Measurements from ENCODE around the gene TMPRSS3.

Gene TMPRSS3

DNA sequence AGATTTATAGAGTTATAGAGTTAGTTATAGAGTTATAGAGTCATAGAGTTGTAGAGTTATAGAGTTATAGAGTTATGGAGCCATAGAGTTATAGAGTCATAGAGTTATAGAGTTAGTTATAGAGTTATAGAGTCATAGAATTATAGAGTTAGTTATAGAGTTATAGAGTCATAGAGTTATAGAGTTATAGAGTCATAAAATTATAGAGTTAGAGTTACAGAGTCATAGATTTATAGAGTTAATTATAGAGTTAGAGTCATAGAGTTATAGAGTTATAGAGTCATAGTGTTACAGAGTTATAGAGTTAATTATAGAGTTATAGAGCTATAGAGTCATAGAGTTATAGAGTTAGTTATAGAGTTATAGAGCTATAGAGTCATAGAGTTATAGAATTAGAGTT lies 40.0 kb upstream of the TMPRSS3 start:
- peaks cover 83% of the 10 kb centered on the region for H3K36me3 Mint-ChIP-seq (ENCODE audit: insufficient read depth)
- no peak for ATAC-seq (replicated peaks)

DNA sequence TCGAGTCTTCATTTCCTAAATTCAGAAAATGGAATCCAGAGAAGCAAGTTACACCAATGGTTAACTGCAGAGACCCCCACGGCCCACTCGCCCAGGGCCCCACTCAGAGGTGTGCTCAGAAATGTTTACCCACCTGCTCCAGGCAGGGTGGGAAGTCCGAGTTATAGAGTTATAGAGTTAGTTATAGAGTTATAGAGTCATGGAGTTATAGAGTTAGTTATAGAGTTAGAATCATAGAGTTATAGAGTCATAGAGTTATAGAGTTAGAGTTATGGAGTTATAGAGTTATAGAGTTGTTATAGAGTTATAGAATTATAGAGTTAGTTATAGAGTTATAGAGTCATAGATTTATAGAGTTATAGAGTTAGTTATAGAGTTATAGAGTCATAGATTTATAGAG lies 39.5 kb upstream of the TMPRSS3 start:
- no peak for DNase-seq
- H3K4me3 Mint-ChIP-seq: no peak overlapping the region
- H3K9me3 Mint-ChIP-seq: no peaks in the 10 kb centered on the region
- no peaks in the 10 kb centered on the region for H3K27me3 Mint-ChIP-seq
- peaks cover 39 to 44% of the 10 kb centered on the region in 2 donors for H3K4me1 Mint-ChIP-seq (ENCODE audit: low read depth in 2 of 2)
- peak overlapping the region in 1 of 2 donors; percentile 81 for H3K27ac Mint-ChIP-seq
- H3K36me3 Mint-ChIP-seq (ENCODE audit: insufficient read depth): peaks cover 79% of the 10 kb centered on the region
- ATAC-seq (replicated peaks): no peak

More for the DNA sequence above, 40.0 kb upstream of the TMPRSS3 start:
- Mint-ChIP-seq H3K4me3 (no peak overlapping the region), H3K27ac (peak overlapping the region in 1 of 2 donors; percentile 81), H3K4me1 (ENCODE audit: low read depth in 2 of 2) (peaks cover 40 to 48% of the 10 kb centered on the region in 2 donors), H3K9me3 (no peaks in the 10 kb centered on the region), H3K27me3 (no peaks in the 10 kb centered on the region)
- DNase-seq: no peak

DNA sequence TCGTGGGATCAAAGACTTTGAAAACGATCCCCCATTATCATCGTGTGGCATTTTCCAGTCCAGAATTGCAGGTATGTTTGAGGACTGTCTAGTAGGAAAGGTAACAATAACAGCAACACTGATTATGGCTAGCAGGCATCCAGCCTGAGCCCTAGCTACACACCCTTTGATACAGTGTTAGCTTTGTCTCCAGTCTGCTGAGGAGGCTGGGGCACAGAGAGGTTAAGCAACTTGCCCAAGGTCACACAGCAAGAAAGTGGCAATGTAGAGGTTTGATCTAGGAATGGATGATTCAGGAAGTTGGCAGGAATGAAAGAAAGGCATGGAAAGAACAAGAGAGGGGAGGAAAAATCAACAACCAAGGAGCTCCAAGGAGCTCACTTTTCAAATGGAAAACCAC lies 39.0 kb upstream of the TMPRSS3 start:
- no peaks in the 10 kb centered on the region for H3K27me3 Mint-ChIP-seq
- ATAC-seq (replicated peaks) (no peak), DNase-seq (no peak)
- H3K27ac Mint-ChIP-seq: peak overlapping the region; percentile 42 to 81
- H3K4me3 Mint-ChIP-seq: no peak overlapping the region
- H3K36me3 Mint-ChIP-seq (ENCODE audit: insufficient read depth): peaks cover 76% of the 10 kb centered on the region
- H3K9me3 Mint-ChIP-seq: no peaks in the 10 kb centered on the region
- peaks cover 35 to 40% of the 10 kb centered on the region in 2 donors for H3K4me1 Mint-ChIP-seq (ENCODE audit: low read depth in 2 of 2)

DNA sequence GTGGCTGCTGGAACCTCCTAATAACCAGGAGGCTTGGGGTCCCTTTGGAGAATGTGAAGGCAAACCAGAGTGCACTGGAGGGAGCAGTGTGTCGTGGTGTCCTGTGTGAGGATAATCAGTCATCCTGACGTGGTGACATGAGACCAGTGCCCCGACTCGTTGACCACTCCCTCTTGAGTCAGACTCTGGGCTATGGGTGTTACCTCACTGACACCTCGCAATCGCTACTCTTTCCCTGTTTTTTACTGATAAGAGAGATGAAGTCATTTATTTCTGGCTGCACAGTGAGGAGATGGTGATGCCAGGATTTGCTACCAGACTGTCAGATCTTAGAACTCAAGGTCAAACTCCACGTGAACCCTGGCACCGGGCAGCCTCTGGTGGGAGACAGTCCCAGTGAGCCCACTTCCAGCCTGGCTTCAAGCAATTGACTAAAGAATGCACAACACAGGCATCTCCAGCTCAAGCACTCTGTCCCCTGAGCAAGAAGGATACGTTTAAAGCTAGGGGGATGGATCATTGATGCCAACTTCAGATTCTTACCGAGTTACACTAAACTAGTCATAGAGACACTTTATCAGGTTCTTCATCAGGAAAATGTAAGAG lies 38.2 kb upstream of the TMPRSS3 start:
- H3K36me3 Mint-ChIP-seq (ENCODE audit: insufficient read depth): peaks cover 70% of the 10 kb centered on the region
- H3K27ac Mint-ChIP-seq: peak overlapping the region; percentile 42 to 81
- ATAC-seq (replicated peaks): no peak

DNA sequence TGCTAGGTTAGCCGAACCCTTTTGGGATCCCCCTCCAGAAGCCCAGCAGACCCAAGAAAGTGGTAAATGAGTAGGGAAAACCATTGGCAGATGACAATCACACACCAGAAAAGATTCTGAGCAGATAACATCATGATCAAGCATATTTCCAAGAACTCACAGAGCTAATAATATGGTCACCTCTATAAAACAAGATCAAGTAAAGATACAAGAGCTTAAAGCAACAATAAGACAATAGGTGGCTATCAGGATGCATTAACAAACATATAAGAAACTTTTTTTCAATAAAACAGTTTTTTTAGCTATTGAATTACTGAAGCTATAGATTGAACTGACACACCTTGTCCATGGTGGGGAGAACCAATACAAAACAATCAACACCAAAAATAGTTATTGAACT lies 36.8 kb upstream of the TMPRSS3 start:
- Mint-ChIP-seq H3K9me3 (no peaks in the 10 kb centered on the region), H3K36me3 (ENCODE audit: insufficient read depth) (peaks cover 62% of the 10 kb centered on the region), H3K27me3 (no peaks in the 10 kb centered on the region), H3K4me1 (ENCODE audit: low read depth in 2 of 2) (peaks cover 17 to 20% of the 10 kb centered on the region in 2 donors), H3K4me3 (no peak overlapping the region), H3K27ac (peak overlapping the region; percentile 42 to 86)
- ATAC-seq (replicated peaks): no peak
- no peak for DNase-seq

More for the DNA sequence above, 38.2 kb upstream of the TMPRSS3 start:
- H3K9me3 Mint-ChIP-seq: no peaks in the 10 kb centered on the region
- peaks cover 27 to 32% of the 10 kb centered on the region in 2 donors for H3K4me1 Mint-ChIP-seq (ENCODE audit: low read depth in 2 of 2)
- H3K4me3 Mint-ChIP-seq: no peak overlapping the region
- no peak for DNase-seq
- no peaks in the 10 kb centered on the region for H3K27me3 Mint-ChIP-seq

DNA sequence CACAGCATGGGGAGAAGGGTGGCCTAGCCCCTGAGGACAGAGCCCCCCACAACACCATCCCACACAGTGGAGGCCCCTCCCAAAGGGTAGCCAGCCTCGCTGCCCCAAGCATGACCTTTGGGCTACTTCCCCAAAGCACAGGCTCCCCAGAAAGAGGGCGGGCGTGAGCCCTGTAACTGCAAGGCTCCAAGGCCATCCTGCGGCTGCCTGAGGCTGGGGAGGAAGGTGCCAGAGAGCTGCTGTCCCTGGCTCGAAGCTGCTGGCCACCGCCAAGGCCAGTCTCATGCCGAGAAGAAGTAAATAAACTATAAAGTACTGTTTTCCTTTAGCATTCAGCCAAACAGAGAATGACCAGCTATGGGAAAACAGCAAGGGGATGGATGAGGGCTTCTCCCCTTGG lies 35.3 kb upstream of the TMPRSS3 start:
- Mint-ChIP-seq H3K9me3 (no peaks in the 10 kb centered on the region), H3K4me3 (no peak overlapping the region), H3K4me1 (ENCODE audit: low read depth in 2 of 2) (peaks cover 27 to 30% of the 10 kb centered on the region in 2 donors), H3K27ac (peak overlapping the region in 1 of 2 donors; percentile 49), H3K27me3 (no peaks in the 10 kb centered on the region), H3K36me3 (ENCODE audit: insufficient read depth) (peaks cover 60% of the 10 kb centered on the region)
- no peak for DNase-seq
- ATAC-seq (replicated peaks): no peak

DNA sequence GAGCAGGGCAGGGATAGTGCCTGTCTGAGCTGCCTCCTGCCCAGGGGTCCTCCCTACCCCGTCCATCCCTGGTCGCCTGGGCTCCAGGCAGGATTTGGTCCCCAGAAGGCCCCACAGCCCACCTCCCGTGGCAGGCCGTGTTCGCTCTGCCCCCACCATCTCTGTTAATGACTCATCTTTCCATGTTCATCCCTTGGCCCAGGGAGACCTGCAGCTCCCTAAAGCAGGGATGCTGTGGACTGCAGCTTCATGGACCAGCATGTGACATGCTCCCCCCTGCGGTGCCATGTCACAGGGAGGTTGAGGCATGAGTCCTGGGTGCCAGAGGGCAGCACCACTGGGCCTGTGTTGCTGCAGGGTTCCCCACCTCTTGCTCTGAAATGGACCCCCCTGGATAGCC lies 34.7 kb upstream of the TMPRSS3 start:
- ATAC-seq (replicated peaks) (no peak), DNase-seq (no peak)
- Mint-ChIP-seq H3K27me3 (no peaks in the 10 kb centered on the region), H3K36me3 (ENCODE audit: insufficient read depth) (peaks cover 56% of the 10 kb centered on the region), H3K9me3 (no peaks in the 10 kb centered on the region), H3K4me3 (no peak overlapping the region), H3K4me1 (ENCODE audit: low read depth in 2 of 2) (peaks cover 29 to 31% of the 10 kb centered on the region in 2 donors), H3K27ac (no peak overlapping the region)

DNA sequence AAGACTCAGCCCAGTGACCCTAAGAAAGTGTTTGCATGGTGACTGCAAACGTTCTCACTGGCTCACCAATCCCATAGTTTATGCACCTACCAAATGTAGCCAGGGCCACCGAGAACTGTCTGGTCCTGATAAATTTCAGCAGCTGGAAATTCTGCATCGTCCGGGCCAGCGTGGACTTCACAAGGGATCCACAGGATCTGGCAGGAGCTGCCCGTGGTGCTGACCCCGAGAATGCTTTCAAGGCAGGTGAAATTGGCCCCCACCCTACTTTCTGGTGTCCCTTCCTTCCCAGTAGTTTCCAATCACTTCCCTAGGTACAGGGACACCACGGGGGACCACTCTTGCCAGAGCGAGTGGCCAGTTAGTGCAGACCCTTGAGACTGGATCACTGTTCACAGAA lies 34.0 kb upstream of the TMPRSS3 start:
- H3K27ac Mint-ChIP-seq: no peak overlapping the region
- DNase-seq (no peak), ATAC-seq (replicated peaks) (no peak)
- peaks cover 31 to 35% of the 10 kb centered on the region in 2 donors for H3K4me1 Mint-ChIP-seq (ENCODE audit: low read depth in 2 of 2)
- H3K9me3 Mint-ChIP-seq: no peaks in the 10 kb centered on the region
- peaks cover 57% of the 10 kb centered on the region for H3K36me3 Mint-ChIP-seq (ENCODE audit: insufficient read depth)
- H3K27me3 Mint-ChIP-seq: no peaks in the 10 kb centered on the region
- no peak overlapping the region for H3K4me3 Mint-ChIP-seq

DNA sequence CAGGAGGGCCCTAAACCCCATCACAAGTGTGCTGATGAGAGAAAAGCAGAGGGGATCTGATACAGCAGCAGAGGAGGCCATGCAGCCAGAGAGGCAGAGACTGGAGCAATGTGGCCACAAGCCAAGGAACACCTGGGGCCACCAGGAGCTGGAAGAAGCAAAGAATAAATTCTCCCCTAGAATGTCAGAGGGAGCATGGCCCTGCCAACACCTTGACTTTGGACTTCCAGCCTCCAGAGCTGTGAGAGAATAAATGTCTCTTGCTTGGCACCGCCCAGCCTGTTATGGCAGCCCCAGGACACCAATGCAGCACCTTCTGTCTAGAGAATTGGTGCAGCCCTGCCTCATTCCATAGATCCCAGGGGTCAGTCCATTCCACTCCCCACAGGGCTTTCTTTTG lies 33.2 kb upstream of the TMPRSS3 start:
- no peak for ATAC-seq (replicated peaks)
- Mint-ChIP-seq H3K4me1 (ENCODE audit: low read depth in 2 of 2) (peaks cover 34 to 37% of the 10 kb centered on the region in 2 donors), H3K9me3 (no peaks in the 10 kb centered on the region), H3K36me3 (ENCODE audit: insufficient read depth) (peaks cover 56% of the 10 kb centered on the region), H3K27me3 (no peaks in the 10 kb centered on the region), H3K4me3 (no peak overlapping the region), H3K27ac (peak overlapping the region in 1 of 2 donors; percentile 35)
- no peak for DNase-seq

DNA sequence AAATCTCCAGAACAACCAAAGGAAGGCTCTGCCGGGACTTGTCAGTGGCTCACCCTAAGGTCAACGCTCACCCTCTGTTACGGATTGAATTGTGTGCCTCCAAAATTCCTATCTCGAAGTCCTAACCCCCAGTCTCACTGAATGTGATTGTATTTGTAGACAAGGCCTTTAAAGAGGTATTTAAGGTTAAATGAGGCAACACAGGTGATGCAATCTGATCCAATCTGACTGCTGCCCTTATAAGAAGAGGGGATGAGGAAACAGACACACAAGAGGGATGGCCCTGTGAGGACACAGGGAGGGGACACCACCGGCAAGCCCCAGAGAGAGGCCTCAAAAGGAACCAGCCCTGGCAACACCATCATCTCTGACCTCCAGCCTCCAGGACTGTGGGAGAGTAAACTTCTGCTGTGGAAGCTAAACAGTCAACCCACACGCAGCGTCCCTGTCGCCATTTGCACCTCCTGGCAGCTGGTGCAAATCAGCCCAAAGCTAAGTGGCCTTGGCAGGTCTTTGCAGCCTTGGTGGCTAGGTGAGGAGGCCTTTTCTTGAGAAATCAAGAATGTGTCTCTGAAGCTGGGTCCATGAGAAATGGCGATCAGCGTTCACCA lies 32.1 kb upstream of the TMPRSS3 start:
- peaks cover 45 to 47% of the 10 kb centered on the region in 2 donors for H3K4me1 Mint-ChIP-seq (ENCODE audit: low read depth in 2 of 2)
- peaks cover 56% of the 10 kb centered on the region for H3K36me3 Mint-ChIP-seq (ENCODE audit: insufficient read depth)
- peak overlapping the region in 1 of 2 donors; percentile 76 for H3K27ac Mint-ChIP-seq
- ATAC-seq (replicated peaks): no peak
- no peaks in the 10 kb centered on the region for H3K27me3 Mint-ChIP-seq
- no peak for DNase-seq
- H3K9me3 Mint-ChIP-seq: no peaks in the 10 kb centered on the region
- no peak overlapping the region for H3K4me3 Mint-ChIP-seq

DNA sequence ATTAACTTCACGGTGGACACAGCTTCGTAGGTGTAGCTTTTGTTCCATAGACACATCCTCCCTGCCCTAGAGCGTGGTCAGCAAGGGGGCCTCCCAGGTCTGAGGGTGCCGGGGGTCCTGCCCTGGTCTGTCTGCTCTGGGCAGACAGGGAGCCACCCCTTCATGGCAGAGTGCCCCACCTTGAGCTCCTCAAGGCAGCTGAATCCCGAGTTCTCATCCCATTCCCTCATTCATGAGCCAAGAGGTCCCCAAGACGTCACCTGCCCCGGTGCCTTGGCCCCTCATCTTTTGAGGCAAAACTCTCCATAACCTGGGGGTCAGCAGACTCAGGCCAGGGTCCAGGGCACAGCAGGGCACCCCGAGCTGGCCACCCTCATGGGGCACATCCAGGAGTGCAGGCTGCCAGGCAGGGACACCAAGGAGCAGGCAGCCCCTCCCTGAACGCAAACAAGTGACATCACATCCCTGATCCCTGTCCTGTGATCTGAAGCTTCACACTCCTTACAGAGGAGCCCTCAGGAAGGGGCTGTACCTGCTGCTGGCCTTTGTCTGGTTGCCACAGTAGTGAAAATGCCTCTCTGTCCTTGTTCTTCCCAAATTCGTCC lies 31.1 kb upstream of the TMPRSS3 start:
- Mint-ChIP-seq H3K9me3 (no peaks in the 10 kb centered on the region), H3K36me3 (ENCODE audit: insufficient read depth) (peaks cover 54% of the 10 kb centered on the region), H3K4me1 (ENCODE audit: low read depth in 2 of 2) (peaks cover 50 to 51% of the 10 kb centered on the region in 2 donors), H3K27ac (peak overlapping the region; percentile 35 to 76), H3K27me3 (no peaks in the 10 kb centered on the region), H3K4me3 (peak overlapping the region; percentile 41 to 52)
- ATAC-seq (replicated peaks): no peak
- no peak for DNase-seq

DNA sequence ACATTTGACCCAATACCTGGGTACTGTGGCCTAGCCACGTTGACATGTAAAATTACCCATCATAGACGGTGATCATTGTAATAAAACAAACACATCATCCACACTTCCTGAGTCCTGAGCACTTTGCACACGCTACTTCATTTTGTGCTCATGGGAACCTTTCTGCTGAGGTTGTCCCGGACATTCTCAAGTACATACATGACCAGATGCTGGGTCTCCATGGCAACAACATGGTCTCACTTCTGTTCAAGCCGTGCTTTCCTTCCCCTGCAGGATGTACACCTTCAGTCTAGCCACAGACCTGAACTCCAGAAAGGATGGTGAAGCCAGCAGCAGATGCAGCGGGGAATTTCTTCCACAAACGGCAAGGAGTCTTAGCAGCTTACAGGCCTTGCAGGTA lies 30.6 kb upstream of the TMPRSS3 start:
- no peaks in the 10 kb centered on the region for H3K9me3 Mint-ChIP-seq
- H3K36me3 Mint-ChIP-seq (ENCODE audit: insufficient read depth): peaks cover 55% of the 10 kb centered on the region
- peak overlapping the region; percentile 41 to 52 for H3K4me3 Mint-ChIP-seq
- DNase-seq: no peak
- peaks cover 54 to 56% of the 10 kb centered on the region in 2 donors for H3K4me1 Mint-ChIP-seq (ENCODE audit: low read depth in 2 of 2)
- peak overlapping the region in 1 of 2 donors; percentile 35 for H3K27ac Mint-ChIP-seq
- no peak for ATAC-seq (replicated peaks)
- H3K27me3 Mint-ChIP-seq: no peaks in the 10 kb centered on the region

DNA sequence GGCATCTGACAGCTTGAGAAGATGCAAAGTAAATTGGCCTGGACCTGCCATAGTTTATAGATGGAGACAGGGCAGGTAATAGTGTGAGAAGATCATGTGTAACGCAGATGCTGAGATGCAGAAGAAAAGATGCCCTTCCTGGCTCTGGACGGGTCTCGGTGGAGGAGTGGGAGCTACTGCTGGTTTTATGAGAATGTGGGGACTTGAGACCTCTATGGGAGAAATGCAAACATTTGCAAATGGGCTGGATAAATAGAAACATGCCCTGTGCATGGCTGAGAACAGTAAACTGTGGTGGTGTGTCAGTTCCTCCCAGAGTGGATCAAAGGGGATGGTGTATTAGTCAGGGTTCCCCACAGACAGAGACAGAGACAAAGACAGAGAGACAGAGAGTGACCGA lies 29.7 kb upstream of the TMPRSS3 start:
- no peaks in the 10 kb centered on the region for H3K27me3 Mint-ChIP-seq
- no peak for DNase-seq
- peaks cover 62 to 64% of the 10 kb centered on the region in 2 donors for H3K4me1 Mint-ChIP-seq (ENCODE audit: low read depth in 2 of 2)
- peaks cover 63% of the 10 kb centered on the region for H3K36me3 Mint-ChIP-seq (ENCODE audit: insufficient read depth)
- peak overlapping the region; percentile 64 to 91 for H3K27ac Mint-ChIP-seq
- H3K9me3 Mint-ChIP-seq: no peaks in the 10 kb centered on the region
- peak; percentile 22 for ATAC-seq (replicated peaks)
- peak overlapping the region; percentile 80 to 85 for H3K4me3 Mint-ChIP-seq
